Stimulated activated CD4-positive, alpha-beta T cell treated with anti-CD3 and anti-CD28 coated beads, Interleukin-1b, Interleukin-23, amount 100 ng/mL, for 24 hours (primary cell): Measurements from ENCODE around the gene SLC6A3.
"Not testable (repeated sequence)": the region's sequence is repeated elsewhere in the genome, so short reads cannot be mapped to it uniquely, and the experiment has no call there.

Source experiments
- DNase-seq, 4 experiments: peaks; one replicate each; pipeline ENCODE4 v3.0.0-alpha.2; 2020; ENCODE audit warnings: low read depth in 4 of 4, low spot score in 1 of 4

SLC6A3 gene

DNA sequence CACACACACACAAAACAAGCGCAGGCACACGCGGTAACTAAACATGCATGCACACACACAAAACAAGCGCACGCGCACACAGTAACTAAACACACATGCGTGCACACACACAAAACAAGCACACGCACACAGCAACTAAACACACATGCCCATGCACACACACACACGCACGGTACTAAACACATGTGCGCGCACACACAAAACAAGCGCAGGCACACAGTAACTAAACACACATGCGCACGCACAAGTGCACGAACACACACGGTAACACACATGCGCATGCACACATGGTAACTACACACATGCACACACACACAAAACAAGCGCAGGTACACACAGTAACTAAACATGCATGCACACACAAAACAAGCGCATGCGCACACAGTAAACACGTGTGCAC is 19.9 kb upstream of the SLC6A3 start:
- no peak for DNase-seq

DNA sequence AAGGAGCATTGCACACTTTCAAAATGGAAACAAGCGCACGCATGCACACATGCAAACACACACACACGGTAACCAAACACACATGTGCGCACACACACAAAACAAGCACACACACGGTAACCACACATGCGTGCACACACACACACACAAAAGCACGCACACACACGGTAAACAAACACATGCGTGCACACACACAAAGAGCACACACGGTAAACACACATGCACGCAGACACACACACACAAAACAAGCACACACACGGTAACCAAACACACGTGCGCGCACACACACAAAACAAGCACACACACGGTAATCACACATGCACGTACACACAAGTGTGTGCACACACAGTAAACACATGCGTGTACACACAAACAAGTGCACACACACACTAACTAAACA is 19.3 kb upstream of the SLC6A3 start:
- DNase-seq = no peak

DNA sequence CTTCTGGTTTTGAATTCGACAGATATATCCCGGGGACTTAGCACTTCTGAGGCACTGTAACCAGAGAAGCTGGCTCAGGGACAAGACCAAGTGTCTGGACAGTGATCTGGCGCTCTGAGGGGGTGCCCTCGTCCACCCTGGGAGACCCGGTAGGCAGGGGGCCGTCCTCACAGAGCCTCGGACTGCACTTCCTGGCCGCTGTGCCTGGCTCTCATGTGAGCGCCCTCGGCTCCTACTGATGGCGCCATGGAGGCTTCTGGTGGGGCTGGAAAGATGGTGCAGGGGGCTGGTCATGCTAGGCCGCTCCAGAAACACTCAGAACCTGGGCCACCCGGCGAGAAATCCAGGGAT is 18.8 kb upstream of the SLC6A3 start:
- no peak for DNase-seq

DNA sequence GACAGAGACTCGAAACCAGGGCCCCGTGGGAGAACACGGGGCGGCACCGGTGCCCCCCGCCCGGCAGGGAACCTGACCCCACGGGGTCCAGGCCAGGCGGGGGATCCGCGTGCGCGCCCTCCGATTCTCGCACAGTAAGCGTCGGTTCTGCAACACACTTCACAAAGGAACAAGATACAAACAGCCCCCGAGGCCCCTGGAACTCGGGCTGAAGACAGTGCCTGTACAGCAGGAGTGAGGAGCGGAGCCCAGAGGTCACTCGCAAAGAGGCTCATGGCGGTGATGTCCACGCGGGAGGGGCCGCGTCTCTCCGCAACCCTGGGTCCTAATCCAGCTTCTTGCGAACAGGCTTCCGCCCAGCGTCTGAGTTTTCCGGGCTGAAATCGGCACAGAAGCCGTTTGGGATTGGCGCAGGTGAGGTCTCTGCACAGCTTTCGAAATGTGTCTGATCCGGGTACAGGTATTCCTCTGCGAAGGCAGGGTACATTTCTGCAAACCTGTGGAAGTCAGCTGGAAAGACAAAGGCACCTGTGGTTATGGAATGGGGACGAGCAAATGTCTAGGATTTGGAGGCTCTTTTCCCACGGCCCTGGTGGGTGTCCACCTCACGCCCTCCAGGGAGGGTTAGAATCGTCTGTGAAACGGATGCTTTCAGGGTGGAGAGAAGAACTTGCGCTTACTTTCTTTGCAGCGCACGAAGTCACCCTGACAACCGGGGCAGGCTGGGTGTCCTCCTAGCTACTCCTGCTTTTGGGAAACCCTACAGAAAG is 18.3 kb upstream of the SLC6A3 start:
- no peak for DNase-seq

DNA sequence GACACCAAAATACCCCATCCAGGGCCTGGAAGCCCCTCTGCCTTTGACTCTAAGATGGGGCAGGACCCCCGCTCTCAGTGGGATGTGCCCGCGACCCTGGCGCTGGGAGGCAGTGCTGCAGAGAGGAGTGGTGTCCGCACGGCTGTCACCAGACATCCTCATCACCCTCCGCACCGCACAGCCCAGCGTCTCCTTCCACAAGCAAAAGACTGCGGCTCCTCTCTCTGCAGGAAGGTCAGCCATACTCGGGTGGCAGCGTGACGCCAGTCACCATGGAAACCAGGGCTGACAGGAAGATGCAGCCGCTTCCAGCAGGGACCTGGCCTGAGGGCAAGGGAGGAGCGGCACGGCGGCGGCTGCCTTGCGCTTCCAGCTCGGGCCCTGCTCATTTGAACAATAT is 17.1 kb upstream of the SLC6A3 start:
- no peak for DNase-seq

DNA sequence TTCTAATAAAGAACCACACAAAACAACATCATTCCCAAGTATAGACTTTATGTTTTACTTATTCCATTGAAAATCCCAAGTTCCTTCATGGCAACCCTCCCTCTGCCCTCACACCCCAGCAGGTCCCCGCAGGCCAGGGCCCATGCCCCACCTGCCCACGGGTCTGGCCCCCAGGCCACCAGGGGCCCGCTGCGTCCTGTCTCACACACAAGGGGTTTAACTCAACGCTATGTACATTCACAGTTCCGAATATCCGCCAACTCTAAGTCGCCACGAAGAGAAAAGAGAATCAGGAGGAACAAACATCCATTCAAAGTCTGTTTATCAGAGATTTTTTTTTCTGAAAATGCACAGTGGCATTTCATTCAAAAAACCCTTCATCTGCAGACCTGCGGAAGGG is 16.2 kb upstream of the SLC6A3 start:
- DNase-seq = no peak

DNA sequence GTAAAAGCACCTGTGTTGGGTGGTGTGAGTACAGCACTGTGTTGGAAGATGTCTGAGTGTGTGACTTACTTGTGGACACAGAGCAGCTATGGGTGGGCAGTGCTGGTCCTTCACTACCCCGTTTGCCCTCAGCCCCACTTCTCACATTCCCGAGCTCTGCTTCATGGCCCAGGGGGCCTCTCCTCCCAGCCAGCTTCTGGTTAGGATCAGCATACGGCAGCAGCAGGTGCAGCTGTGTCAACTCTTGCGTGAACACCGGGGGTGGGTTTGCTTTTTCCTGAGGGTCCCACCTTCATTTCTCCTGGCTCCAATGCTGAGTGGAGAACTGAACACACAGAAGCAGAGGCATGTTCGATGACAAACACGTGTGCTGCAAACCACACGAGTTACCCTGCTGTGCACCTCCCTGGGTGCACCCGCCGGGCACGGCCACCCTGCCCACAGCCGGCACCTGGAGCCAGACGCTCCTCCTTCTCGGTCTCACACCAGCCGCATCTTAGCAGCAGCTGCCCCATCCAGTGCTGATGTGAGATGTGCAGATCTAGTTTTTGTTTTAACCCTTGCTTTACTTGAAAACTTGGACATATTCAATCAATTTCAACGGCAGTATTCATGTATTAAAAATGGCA is 14.9 kb upstream of the SLC6A3 start:
- DNase-seq = no peak

DNA sequence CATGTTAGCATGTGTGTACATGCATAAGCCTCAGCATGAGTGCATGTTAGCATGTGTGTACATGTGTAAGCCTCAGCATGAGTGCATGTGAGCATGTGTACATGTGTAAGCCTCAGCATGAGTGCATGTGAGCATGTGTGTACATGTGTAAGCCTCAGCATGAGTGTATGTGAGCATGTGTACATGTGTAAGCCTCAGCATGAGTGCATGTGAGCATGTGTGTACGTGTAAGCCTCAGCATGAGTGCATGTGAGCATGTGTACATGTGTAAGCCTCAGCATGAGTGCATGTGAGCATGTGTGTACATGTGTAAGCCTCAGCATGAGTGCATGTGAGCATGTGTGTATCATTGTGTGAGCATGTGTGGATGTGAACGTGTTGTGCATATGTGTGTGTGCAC is 14.2 kb upstream of the SLC6A3 start:
- not testable (repeated sequence) for DNase-seq

DNA sequence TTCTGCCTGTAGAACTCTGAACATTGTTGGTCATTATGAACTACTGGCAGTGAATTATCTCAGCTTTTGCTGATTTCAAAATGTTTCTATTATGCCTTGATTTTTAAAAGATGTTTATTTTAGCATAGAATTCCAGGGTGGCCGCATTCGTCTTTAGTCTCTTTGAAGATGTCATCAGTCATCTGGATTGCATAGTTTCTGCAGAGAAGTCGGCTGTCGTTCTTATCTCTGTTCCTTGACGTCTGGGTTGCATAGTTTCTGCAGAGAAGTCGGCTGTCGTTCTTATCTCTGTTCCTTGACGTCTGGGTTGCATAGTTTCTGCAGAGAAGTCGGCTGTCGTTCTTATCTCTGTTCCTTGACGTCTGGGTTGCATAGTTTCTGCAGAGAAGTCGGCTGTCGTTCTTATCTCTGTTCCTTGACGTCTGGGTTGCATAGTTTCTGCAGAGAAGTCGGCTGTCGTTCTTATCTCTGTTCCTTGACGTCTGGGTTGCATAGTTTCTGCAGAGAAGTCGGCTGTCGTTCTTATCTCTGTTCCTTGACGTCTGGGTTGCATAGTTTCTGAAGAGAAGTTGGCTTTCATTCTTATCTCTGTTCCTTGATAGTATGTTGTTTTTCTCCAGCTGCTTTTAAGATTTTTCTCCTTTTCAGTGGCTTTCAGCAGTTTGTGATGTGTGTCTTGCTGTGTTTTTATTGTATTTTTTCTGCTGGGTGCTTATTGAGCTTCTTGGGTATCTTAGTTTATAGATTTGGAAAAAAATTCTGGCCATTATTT is 11.1 kb upstream of the SLC6A3 start:
- not testable (repeated sequence) for DNase-seq

DNA sequence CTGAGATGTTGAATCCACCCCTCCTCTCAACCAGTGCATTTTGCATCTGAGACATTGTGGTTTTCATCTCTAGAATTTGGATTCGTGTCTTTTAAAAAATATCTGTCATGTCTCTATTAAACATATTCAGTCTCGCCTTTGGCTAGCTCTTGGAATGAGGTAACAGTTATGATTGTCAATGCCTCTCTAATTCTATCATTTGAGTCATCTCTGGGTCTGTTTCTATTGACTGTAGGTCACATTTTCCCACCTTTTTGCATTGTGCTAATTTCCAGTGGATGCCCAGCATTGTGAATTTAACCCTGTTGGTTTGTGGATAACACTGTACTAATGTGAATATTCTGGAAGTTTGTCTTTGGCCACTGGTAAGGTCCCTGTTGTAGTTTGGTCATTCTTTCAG is 8.4 kb upstream of the SLC6A3 start:
- no peak for DNase-seq

DNA sequence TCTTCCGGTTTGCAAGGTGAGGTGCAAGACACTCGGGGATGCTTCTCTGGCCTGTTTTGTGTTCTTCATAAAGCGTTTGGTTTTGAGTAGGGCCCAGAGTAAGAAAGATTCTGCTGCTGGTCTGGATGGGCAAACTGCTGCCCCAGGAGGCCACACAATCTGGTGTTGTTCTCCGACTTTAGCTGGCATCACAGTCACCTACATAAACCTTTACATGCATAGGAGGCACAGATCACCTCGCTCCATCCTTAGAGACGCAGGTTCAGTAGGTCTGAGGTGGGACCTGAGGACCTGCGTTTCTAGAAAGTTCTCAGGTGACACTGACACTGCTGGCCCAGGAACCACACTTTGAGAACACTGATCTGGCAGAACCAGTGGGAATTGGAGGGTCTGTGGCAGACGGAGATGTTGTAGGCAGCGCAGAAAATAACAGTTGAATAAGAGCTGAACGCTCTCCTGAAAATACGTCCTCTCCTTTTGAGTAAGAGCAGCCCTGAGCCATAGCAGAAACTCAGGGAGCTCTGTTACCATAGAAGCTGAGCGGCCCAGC is 3.9 kb upstream of the SLC6A3 start:
- no peak for DNase-seq

DNA sequence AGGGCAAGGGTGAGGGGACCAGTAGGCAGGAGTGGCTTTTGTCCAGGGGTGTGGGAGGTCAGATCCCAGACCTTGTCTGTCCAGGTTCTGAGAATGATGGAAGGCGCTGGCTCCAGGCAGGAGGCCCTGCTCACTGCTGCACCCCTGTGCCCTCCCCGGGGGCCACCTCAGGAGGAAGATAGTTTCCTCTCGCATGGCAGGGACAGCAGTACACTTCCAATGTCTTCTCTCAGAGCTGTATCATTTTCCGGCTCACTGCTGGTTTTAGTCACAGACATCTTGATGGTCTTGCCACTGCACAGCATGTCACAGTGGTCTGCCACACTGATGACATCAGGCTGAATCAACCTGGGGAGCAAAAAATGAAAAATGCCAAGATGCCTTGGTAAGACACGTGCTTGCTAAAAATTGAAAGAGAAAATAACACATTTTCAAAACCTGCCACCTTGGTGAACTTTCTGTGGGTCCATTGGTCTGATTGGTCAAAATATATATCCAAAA is 3.3 kb upstream of the SLC6A3 start:
- no peak for DNase-seq

DNA sequence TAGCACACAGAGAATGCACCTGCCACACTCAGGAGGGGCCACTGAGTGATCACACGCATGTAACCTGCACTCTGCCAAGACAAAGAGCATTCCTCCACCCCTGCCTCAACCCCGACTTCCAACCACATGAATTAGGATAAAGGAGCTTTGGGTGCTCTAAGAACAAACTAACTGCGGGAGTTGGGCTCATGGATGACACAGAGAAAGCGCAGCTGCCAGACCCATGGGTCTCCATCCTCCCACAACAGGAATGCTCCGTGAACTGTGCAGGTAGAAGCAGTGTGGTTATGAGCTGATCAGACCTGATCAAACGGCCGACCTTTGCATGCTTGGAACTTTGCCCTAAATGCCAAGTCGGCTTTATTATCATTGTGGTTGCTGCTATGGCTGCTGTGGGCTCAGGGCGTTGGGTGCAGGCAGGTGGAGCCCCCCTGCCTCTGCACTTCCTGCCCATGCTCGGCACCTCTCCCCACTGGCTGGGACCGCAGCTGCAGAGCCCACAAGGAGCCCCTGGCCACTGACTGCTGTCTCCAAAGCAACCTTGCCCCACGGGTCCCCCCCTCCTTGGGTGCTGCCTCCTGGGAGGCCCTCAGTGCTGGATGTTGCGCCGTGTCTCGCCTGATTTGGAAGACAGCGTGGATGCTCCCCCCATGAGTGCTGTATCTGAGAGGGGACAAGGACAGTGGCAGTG is 2.6 kb upstream of the SLC6A3 start:
- no peak for DNase-seq

DNA sequence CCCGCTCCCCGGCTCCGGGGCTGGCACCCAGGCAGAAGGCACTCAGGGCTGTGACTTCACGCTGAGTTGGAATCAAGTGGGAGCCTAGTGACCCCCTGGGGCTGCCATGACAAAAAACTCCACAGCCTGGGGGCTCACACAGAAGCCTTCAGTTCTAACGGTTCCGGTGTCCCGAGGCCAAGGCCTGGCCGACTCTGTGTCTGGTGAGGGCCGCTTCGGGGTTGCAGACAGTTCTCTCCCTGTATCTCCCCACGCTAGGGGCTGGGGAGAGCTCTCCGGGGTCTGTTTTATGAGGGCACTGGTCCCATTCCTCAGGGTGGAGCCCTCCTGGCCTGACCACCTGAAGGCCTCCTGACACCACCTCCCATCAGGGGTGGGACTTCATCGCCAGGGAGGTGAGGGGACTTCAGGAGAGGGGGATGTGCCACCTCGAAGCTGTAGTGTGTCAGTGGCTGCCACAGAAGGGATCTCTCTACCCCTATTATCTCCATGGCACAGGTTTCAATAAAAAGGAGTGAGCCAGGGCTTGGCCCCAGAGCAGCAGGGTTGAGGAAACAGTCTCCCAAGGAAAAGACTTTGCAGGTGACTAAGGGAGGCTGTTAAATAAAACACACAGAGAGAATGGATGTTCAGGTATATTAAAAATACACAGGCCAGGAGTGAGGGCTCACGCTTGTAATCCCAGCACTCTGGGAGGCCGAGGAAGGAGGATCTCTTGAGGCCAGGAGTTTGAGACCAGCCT is 1.5 kb upstream of the SLC6A3 start:
- DNase-seq = no peak

DNA sequence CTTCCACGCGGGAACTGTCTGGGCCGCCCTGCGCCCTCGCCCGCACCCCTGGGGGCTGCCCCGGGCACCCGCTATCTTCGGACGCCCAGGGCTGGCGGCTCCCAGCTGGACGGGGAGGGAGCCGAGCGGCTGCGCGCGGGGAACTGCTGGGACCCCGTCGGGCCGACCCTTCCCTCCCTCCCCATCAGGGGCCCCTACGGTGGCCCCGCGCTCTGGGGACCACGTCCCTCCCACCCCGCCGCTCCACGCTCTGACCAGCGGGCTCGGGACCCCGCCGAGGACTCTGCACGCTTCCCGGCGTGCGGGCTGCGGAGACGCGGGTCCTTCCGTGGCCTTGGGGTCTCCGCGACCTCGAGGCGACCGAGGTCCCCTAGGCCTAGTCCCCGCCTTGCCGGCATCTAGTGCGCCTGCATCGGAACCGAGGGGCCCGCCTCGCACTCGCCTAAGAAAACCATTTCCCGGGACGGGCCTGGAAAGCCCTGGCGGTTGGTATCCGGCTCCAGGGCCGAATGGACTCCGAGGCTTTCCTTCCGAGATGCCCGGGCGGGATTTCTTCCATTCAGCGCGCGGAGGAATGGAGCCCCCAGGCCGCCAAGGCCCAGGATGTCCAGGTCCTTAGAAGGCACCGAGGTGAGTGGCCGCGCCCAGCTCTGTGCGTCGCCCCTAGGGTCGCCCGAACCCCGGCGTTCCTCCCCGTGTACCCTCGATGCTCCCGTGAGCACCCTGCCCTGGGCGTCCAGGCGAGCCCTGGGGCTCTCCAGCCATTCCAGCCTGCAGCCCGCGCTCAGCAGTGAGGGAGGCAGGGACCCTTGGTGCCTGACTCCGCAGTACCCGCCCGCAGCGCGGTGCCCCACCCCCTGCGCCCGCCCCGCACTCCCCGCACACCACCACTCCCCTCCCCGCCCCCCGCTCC is 705 bp upstream of the SLC6A3 start:
- no peak for DNase-seq

DNA sequence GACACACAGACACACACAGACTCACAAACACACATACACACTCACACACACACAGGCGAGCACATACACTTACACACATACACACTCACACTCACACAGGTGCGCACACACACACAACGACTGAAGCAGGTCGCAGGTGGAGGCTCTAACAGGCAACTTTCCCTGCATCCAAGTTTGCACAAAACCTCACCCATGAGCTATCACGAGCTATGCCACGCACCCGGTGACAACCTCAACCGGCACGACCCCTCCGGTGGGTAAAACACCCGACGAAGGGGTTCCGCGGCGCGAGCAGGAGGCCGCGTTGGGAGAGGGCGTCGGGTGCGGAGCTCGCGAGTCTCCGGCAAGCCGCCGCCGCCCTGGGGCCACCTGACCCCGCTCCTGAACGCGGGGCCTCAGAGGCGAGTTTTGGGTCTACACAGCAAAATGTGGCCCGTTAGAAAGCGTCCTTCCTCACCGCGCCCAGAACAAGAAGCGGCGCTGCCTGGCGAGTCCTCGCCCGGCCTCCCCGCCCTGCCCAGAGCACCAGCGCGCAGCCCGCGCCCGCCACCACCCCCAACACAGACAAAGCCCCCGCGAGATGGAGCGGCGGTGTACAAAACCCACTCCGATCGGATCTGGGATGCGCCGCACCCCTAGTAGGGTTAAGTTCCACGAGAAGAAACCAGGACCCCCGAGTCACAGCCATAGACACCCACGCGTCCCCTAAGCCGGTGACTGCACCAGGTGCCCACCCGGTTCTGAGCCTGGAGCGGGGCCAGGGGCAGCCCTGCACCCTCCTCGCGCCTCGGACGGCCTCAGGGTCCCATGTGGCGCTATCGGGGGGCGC is 665 bp downstream of the SLC6A3 start:
- no peak for DNase-seq

DNA sequence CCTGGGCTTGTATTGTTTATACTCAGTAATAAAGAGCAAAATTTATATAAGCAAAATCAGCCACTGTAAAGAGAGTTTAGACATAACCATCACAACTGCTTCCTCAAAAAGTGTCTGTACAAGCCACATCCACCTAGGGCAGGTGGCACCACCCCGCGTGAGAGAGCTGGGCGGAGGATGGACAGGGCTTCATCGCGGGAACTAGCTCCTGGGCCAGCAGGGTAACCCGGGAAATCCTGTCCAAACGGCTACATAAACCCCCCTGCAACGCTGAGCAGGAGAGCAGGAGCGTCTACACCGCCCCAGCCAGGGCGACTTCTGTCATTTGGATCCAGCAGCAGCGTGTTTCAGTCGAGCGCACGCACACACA is 1.3 kb downstream of the SLC6A3 start:
- no peak for DNase-seq

DNA sequence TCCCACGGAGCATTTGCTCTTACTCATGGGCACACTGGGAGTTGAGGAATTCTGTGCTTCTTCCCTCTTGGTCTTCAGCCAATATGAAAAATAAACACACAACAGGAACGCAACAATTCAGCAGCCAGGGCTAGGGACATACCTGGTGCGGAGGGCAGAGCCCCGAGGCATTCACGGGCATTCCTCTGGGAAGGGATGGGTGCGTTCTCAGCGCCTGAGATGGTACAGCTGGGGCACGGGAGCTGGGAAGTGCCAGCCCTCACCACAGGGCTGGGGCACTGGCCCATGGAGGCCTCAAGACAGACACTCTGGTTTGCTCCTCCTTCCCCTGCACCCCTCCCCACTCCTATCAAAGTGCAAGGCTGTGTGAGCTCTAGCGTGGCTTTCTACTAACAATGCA is 2.1 kb downstream of the SLC6A3 start:
- DNase-seq = no peak
